ENCODE data around the gene ANKRD23. TPM values are rescaled to one million over a fixed set of nuclear protein-coding genes. Genes with fewer than 3 reads are reported as not detected.

The ANKRD23 gene
- total and polyA plus RNA-seq, 2 of the 13 experiments (the other 11 are each of a cell fraction or from before 2014, with no cell fraction given) = 1.5 to 1.6 TPM

DNA sequence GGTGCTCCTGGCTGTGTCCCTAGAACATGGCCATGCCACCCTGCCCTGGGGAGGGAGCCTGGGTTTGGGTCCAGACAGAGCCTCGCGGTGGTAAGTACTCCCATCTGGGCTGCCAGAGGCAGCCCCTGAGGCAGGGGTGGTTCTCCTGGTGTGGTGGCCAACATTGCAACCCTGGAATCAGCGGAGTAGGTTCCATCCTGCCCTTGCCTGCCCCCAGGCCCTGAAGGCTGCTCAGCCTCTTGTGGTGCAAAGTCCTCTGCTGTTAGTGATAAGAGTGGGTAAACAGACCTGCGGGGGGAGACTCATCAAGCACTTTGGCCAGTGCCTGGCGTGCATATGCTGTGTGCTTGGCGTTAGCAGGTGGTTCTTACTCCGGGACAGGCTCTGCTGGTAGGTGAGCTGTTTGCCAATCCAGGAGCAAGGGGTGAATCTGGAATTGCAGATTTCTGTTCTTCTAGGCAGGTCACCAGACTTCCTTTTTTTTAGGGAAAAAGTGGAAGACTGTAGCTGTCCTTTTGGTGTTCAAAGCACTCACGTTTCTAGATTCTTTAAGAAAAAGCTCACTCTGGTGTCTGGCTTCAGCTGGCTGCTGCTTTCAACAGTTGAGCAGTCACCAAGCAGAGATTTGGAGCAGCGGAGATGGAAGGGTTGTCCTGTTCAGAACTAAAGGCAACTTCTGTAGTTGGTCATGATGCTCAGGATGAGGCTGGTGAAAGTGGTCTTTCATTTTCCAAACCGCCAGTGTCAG is 24.5 kb downstream of the ANKRD23 start (continued):
- TF ChIP-seq, protein P1, sequence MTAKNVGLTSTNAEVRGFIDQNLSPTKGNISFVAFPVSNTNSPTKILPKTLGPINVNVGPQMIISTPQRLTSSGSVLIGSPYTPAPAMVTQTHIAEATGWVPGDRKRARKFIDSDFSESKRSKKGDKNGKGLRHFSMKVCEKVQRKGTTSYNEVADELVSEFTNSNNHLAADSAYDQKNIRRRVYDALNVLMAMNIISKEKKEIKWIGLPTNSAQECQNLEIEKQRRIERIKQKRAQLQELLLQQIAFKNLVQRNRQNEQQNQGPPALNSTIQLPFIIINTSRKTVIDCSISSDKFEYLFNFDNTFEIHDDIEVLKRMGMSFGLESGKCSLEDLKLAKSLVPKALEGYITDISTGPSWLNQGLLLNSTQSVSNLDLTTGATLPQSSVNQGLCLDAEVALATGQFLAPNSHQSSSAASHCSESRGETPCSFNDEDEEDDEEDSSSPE (CRISPR knock-in tag; IDR thresholded peaks at IDR 0.05) = peak; percentile 88
- TF ChIP-seq, protein P2, sequence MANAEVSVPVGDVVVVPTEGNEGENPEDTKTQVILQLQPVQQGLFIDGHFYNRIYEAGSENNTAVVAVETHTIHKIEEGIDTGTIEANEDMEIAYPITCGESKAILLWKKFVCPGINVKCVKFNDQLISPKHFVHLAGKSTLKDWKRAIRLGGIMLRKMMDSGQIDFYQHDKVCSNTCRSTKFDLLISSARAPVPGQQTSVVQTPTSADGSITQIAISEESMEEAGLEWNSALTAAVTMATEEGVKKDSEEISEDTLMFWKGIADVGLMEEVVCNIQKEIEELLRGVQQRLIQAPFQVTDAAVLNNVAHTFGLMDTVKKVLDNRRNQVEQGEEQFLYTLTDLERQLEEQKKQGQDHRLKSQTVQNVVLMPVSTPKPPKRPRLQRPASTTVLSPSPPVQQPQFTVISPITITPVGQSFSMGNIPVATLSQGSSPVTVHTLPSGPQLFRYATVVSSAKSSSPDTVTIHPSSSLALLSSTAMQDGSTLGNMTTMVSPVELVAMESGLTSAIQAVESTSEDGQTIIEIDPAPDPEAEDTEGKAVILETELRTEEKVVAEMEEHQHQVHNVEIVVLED (CRISPR knock-in tag; IDR thresholded peaks at IDR 0.05; ENCODE audit: borderline replicate concordance) = peak; percentile 70
- TF ChIP-seq, protein P3, sequence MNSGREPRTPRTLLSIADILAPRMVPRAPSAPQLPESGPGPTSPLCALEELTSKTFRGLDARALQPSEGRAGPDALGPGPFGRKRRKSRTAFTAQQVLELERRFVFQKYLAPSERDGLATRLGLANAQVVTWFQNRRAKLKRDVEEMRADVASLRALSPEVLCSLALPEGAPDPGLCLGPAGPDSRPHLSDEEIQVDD (CRISPR knock-in tag; IDR thresholded peaks at IDR 0.05; ENCODE audit: borderline replicate concordance) = no peak
- TF ChIP-seq FOXP1 (IDR thresholded peaks at IDR 0.05) (peak; percentile 52; the same call in 1 of the 2 replicates), FOXP1 (CRISPR knock-in tag; IDR thresholded peaks at IDR 0.05) (peak; percentile 96), RNF2 (conservative IDR thresholded peaks at IDR 0.05; ENCODE audit: low read depth) (peak; percentile 63; the same call in 1 of the 2 replicates), ZNF788 (CRISPR knock-in tag; IDR thresholded peaks at IDR 0.05; ENCODE audit: borderline replicate concordance) (peak; percentile 99; the same call in 1 of the 2 replicates), SIN3B (IDR thresholded peaks at IDR 0.05; ENCODE audit: low read length) (no peak), DMAP1 (CRISPR knock-in tag; IDR thresholded peaks at IDR 0.05) (peak; percentile 94), ZSCAN20 (CRISPR knock-in tag; IDR thresholded peaks at IDR 0.05; ENCODE audit: borderline replicate concordance) (peak; percentile 28; the same call in 1 of the 2 replicates), ZNF598 (CRISPR knock-in tag; IDR thresholded peaks at IDR 0.05; ENCODE audit: borderline replicate concordance) (no peak), KDM5B (CRISPR knock-in tag; IDR thresholded peaks at IDR 0.05; ENCODE audit: borderline replicate concordance) (peak; percentile 76; the same call in 1 of the 2 replicates), PRMT3 (CRISPR knock-in tag; IDR thresholded peaks at IDR 0.05; ENCODE audit: borderline replicate concordance, low read depth) (no peak; the same call in 1 of the 2 replicates), ZNF317 (CRISPR knock-in tag; IDR thresholded peaks at IDR 0.05) (no peak)
- TF ChIP-seq, protein P4, sequence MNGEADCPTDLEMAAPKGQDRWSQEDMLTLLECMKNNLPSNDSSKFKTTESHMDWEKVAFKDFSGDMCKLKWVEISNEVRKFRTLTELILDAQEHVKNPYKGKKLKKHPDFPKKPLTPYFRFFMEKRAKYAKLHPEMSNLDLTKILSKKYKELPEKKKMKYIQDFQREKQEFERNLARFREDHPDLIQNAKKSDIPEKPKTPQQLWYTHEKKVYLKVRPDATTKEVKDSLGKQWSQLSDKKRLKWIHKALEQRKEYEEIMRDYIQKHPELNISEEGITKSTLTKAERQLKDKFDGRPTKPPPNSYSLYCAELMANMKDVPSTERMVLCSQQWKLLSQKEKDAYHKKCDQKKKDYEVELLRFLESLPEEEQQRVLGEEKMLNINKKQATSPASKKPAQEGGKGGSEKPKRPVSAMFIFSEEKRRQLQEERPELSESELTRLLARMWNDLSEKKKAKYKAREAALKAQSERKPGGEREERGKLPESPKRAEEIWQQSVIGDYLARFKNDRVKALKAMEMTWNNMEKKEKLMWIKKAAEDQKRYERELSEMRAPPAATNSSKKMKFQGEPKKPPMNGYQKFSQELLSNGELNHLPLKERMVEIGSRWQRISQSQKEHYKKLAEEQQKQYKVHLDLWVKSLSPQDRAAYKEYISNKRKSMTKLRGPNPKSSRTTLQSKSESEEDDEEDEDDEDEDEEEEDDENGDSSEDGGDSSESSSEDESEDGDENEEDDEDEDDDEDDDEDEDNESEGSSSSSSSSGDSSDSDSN (CRISPR knock-in tag; IDR thresholded peaks at IDR 0.05) = peak; percentile 93
- TF ChIP-seq, protein P5, sequence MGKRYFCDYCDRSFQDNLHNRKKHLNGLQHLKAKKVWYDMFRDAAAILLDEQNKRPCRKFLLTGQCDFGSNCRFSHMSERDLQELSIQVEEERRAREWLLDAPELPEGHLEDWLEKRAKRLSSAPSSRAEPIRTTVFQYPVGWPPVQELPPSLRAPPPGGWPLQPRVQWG (CRISPR knock-in tag; IDR thresholded peaks at IDR 0.05; ENCODE audit: borderline replicate concordance, low read depth) = no peak
- TF ChIP-seq, protein P6, sequence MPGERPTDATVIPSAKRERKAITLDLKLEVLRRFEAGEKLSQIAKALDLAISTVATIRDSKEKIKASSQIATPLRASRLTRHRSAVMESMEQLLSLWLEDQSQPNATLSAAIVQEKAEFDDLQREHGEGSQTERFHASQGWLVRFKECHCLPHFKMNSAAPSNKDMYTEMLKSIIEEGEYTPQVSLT (CRISPR knock-in tag; IDR thresholded peaks at IDR 0.05; ENCODE audit: borderline replicate concordance, low read depth) = no peak

All from HepG2 (cell line).